ENCODE measurements around the gene PHF1. TPM values are rescaled to one million over a fixed set of nuclear protein-coding genes. Genes with fewer than 3 reads are reported as not detected.

Gene PHF1
- total and polyA plus RNA-seq, 10 donors, result 83.0 to 181 (median 105) TPM

DNA sequence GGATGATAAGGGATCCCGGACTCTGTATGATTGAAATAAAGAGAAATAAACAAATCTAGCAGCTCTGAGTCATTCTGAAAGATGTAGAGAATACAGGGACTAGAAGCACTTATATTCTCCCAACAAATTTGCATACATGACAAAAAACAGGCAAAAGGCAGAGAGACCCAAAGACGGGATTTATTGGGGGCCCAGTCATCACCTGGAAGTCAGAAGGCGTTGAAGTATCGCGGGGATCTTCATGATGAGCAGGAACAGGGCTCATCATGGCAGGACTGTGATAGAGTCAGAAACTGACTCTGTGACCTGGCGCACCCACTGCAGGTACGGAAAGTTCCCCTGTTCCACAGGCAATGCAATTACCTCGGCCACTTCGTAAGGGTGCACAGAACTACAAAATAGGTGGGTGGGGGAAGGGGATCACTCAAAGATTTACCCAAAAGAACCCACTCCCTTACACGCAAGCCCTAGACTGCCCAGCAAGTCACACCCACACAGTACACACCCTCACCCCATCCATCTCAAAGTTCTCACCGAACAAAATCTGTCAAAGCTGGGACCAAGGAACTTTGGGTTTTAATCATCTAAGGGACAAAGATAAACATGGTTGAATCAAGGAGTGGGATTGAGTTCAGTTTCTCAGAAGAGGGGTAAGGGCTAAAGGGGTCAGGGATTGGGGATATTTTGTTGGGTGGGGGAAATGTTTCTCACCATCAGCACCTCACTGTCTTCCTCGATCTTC lies 5.7 kb downstream of the PHF1 start:
- TF ChIP-seq, protein P1, sequence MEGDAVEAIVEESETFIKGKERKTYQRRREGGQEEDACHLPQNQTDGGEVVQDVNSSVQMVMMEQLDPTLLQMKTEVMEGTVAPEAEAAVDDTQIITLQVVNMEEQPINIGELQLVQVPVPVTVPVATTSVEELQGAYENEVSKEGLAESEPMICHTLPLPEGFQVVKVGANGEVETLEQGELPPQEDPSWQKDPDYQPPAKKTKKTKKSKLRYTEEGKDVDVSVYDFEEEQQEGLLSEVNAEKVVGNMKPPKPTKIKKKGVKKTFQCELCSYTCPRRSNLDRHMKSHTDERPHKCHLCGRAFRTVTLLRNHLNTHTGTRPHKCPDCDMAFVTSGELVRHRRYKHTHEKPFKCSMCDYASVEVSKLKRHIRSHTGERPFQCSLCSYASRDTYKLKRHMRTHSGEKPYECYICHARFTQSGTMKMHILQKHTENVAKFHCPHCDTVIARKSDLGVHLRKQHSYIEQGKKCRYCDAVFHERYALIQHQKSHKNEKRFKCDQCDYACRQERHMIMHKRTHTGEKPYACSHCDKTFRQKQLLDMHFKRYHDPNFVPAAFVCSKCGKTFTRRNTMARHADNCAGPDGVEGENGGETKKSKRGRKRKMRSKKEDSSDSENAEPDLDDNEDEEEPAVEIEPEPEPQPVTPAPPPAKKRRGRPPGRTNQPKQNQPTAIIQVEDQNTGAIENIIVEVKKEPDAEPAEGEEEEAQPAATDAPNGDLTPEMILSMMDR (IDR thresholded peaks at IDR 0.05 in 8 of 11, conservative IDR thresholded peaks at IDR 0.05 in 3 of 11), result no peak
- TF ChIP-seq POLR2AphosphoS5 (IDR thresholded peaks at IDR 0.05), result peak in 1 of 3 donors; percentile 47
- H3K27me3 ChIP-seq (replicated peaks in 1 of 7), result peaks cover 0 to 6% (median 0%) of the 10 kb centered on the region in 7 donors
- peaks cover 47 to 79% (median 75%) of the 10 kb centered on the region in 6 donors for H3K4me1 ChIP-seq
- intact Hi-C loops (cut with DNase I; ENCODE audit: low total_unique reads), result no loop called here
- peak overlapping the region in 7 of 8 donors; percentile 62 to 80 (median 71) for H3K4me3 ChIP-seq
- peak; percentile 54 for DNase-seq
- peaks cover 2 to 47% (median 43%) of the 10 kb centered on the region in 6 donors for H3K36me3 ChIP-seq
- H3K9me3 ChIP-seq, result no peaks in the 10 kb centered on the region
- 48 to 60% (median 58%) methylated on average over 12 of the region's 12 CpGs for WGBS, 5 donors
- peak overlapping the region; percentile 88 to 99 (median 96) for H3K27ac ChIP-seq

DNA sequence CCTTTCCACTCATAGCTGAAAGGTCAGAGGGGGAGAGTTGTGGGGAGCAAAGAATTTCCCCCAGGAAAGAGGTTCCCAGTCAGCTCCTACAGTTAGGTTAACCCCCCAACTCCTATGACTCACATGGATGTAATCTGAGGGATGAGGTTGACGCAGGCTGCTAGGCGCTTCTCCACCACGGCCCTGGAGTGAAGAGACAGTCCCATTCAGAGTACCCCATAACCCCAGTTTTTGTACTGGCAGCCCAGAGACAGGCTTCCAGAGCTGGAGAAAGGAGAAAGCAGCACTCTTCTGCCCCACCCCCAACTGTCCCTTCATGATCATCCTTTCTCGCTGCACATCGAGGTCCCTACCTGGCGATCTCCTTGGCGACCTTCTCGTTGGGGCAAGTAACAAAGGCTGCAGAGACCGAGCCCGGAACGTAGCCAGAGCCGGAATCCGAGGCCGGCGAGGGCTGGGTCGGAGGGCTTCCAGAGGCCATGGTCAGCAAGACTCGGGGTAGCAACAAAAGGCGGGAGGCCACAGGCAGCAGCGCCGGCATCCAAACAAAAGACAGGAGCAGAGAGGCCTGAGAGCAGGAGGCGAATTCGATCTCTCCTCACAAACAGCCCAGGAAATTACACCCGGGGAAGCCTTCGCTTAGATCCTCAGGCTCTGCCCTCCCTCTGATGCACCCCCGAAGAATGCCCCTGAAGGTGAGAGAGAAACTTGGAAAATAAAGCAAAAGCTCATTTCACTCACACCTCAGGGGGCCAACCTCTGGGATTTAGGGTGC lies 6.5 kb downstream of the PHF1 start:
- Histone ChIP-seq H3K4me1 (peaks cover 43 to 72% (median 67%) of the 10 kb centered on the region in 6 donors), H3K36me3 (peaks cover 2 to 44% (median 40%) of the 10 kb centered on the region in 6 donors), H3K9me3 (no peaks in the 10 kb centered on the region), H3K27me3 (replicated peaks in 1 of 7) (peaks cover 0 to 6% (median 0%) of the 10 kb centered on the region in 7 donors), H3K4me3 (peak overlapping the region; percentile 62 to 80 (median 73)), H3K27ac (peak overlapping the region; percentile 88 to 99 (median 96))
- TF ChIP-seq, protein P1 (IDR thresholded peaks at IDR 0.05 in 8 of 11, conservative IDR thresholded peaks at IDR 0.05 in 3 of 11), result no peak
- no peak for TF ChIP-seq POLR2AphosphoS5 (IDR thresholded peaks at IDR 0.05)
- TF ChIP-seq POLR2A (IDR thresholded peaks at IDR 0.05), result no peak
- intact Hi-C loops (cut with DNase I; ENCODE audit: low total_unique reads), result no loop called here
- peak; percentile 87 for DNase-seq
- 3 to 5% (median 3%) methylated on average over 12 to 25 of the region's 25 CpGs for WGBS, 5 donors

DNA sequence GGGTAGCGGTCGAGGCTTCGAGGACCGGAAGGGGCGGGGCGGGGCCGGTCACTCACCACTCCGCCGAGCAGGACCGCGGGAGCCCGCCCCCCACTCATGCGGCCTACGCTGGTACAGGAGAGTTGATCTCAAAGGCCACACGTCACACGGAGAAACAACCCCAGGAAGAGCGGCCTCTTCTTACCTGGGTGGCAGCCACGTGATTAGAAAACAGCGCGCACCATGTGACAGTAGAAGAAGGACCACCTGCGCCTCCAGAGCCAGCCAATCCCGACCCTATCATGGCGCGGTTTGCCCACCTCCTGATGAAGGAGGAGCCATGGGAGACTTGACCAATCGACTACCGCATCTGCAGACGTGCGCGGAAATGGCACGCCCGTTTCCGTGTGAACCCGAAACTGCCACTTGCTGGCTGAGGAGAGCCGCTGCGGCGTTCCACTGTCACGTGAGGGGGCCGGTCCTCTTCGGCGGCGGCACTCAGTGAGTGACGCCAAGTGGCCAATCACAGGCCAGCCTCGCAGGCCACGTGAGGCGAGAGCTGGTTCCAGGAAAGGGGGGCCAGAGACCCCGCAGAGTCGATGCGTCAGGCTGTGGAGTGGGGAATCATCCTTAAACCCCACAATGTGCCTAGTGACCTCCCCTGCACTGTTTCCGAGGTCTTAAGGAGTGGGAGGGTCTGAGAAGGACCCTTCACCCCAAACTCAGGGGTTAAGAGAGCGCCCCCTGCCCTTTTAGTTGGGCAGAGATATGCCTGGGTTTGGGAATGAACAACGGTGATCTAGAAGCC lies 7.3 kb downstream of the PHF1 start, which contains the start of gene CUTA:
CUTA (minus strand) TSS at position 205 of the 787 bp plus-strand sequence; CDS start at position 98, 107 bp downstream.
- peak within 1 kb of the TSS; percentile 62 to 80 (median 73) for H3K4me3 ChIP-seq
- intact Hi-C loops (cut with DNase I; ENCODE audit: low total_unique reads), result no loop called here
- TF ChIP-seq POLR2A (IDR thresholded peaks at IDR 0.05), result peak in 1 of 3 donors; percentile 42
- peak; percentile 95 to 97 (median 95) for TF ChIP-seq POLR2AphosphoS5 (IDR thresholded peaks at IDR 0.05)
- TF ChIP-seq, protein P1 (IDR thresholded peaks at IDR 0.05 in 8 of 11, conservative IDR thresholded peaks at IDR 0.05 in 3 of 11), result peak; percentile 10 to 58 (median 37)
- peaks cover 37 to 64% (median 59%) of the 10 kb centered on the region in 6 donors for H3K4me1 ChIP-seq
- no peaks in the 10 kb centered on the region for H3K9me3 ChIP-seq
- H3K27ac ChIP-seq, result peak within 1 kb of the TSS; percentile 91 to 99 (median 96)
- WGBS, 5 donors, result 0 to 1% (median 1%) methylated on average over 23 to 51 of the region's 51 CpGs
- DNase-seq, result peak; percentile 100
- peaks cover under 1 to 36% (median 32%) of the 10 kb centered on the region in 6 donors for H3K36me3 ChIP-seq
- H3K27me3 ChIP-seq (replicated peaks in 1 of 7), result peaks cover 0 to 6% (median 0%) of the 10 kb centered on the region in 7 donors
